Fibroblast of the conjunctiva (primary cell): Measurements from ENCODE around the gene MCUB.
"Not testable (repeated sequence)": the region's sequence is repeated elsewhere in the genome, so short reads cannot be mapped to it uniquely, and the experiment has no call there.

Source experiments
- DNase-seq: peaks from one replicate; pipeline ENCODE4 v3.0.0-alpha.2; 2010; ENCODE audit warnings: low read depth

MCUB gene

GRCh38 chr4:109631532-109632108, 71.6 kb downstream of the MCUB start:
- DNase-seq, result no peak

GRCh38 chr4:109640644-109641043, 80.6 kb downstream of the MCUB start:
- no peak for DNase-seq

- no peak for DNase-seq
Measured at GRCh38 chr4:109645874-109646710, 86.0 kb downstream of the MCUB start.

- no peak for DNase-seq
Measured at GRCh38 chr4:109648266-109648996, 88.4 kb downstream of the MCUB start.

GRCh38 chr4:109648997-109649575, 89.0 kb downstream of the MCUB start:
- no peak for DNase-seq

- no peak for DNase-seq
Measured at GRCh38 chr4:109649872-109650271, 89.8 kb downstream of the MCUB start.

GRCh38 chr4:109655396-109655795, 95.3 kb downstream of the MCUB start:
- no peak for DNase-seq

- DNase-seq, result no peak
Measured at GRCh38 chr4:109657854-109658418, 97.9 kb downstream of the MCUB start.

- no peak for DNase-seq
Measured at GRCh38 chr4:109658871-109659410, 98.9 kb downstream of the MCUB start.

GRCh38 chr4:109662116-109662515, 102.1 kb downstream of the MCUB start:
- DNase-seq, result no peak

GRCh38 chr4:109662771-109663170, 102.7 kb downstream of the MCUB start:
- no peak for DNase-seq

GRCh38 chr4:109665783-109666485, 105.9 kb downstream of the MCUB start:
- DNase-seq, result no peak

- no peak for DNase-seq
Measured at GRCh38 chr4:109671350-109671749, 111.3 kb downstream of the MCUB start.

- DNase-seq, result no peak
Measured at GRCh38 chr4:109672169-109672930, 112.3 kb downstream of the MCUB start.

- DNase-seq, result no peak
Measured at GRCh38 chr4:109673303-109673702, 113.3 kb downstream of the MCUB start.

- no peak for DNase-seq
Measured at GRCh38 chr4:109675181-109675580, 115.1 kb downstream of the MCUB start.

- DNase-seq, result no peak
Measured at GRCh38 chr4:109675843-109676242, 115.8 kb downstream of the MCUB start.

- DNase-seq, result no peak
Measured at GRCh38 chr4:109676886-109677285, 116.8 kb downstream of the MCUB start.

- DNase-seq, result not testable (repeated sequence)
Measured at GRCh38 chr4:109678472-109678871, 118.4 kb downstream of the MCUB start.

- DNase-seq, result not testable (repeated sequence)
Measured at GRCh38 chr4:109678925-109679324, 118.9 kb downstream of the MCUB start.

- no peak for DNase-seq
Measured at GRCh38 chr4:109682875-109683274, 122.8 kb downstream of the MCUB start.
